Natural killer cell (primary cell): ENCODE data around the gene CC2D1A. TPM values are rescaled to one million over a fixed set of nuclear protein-coding genes. Genes with fewer than 3 reads are reported as not detected.

Experiments
- ATAC-seq, 3 donors: fragments of 150-1000 bp in 2 of 3; fragments of 200-7000 bp in 1 of 3; cut with Tn5 transposase; 1 replicate in 1 of 3; 2 replicates in 2 of 3; pipeline ENCODE4 v1.10.0; 2021; ENCODE audit warnings: mild to moderate bottlenecking in 2 of 3, moderate library complexity in 2 of 3
- DNase-seq, 2 donors: peaks; one replicate each; pipeline versions ENCODE4 v3.0.0 to v3.0.0-alpha.2; 2013 to 2021; ENCODE audit warnings: mixed read lengths in 1 of 2
- H3K27ac ChIP-seq: one replicate; pipeline ENCODE4 v1.5.1; 2013; ENCODE audit warnings: mild to moderate bottlenecking, low read length
- H3K27me3 ChIP-seq: one replicate; pipeline ENCODE4 v1.6.1; 2013; ENCODE audit warnings: low read length; ENCODE audit not compliant: control insufficient read depth, insufficient read depth
- H3K36me3 ChIP-seq: one replicate; pipeline ENCODE4 v1.6.1; 2013; ENCODE audit warnings: low read length; ENCODE audit not compliant: control insufficient read depth, insufficient read depth
- H3K4me1 ChIP-seq: one replicate; pipeline ENCODE4 v1.6.1; 2013; ENCODE audit warnings: low read length; ENCODE audit not compliant: control insufficient read depth, insufficient read depth
- H3K4me3 ChIP-seq: one replicate; pipeline ENCODE4 v1.5.1; 2013; ENCODE audit warnings: low read length
- H3K9me3 ChIP-seq: one replicate; pipeline ENCODE4 v1.6.1; 2013; ENCODE audit warnings: low read length; ENCODE audit not compliant: control insufficient read depth, insufficient read depth
- H3K27ac Mint-ChIP-seq, 2 donors: one replicate each; pipeline ENCODE4 v1.8.0; 2022; ENCODE audit warnings: mild to moderate bottlenecking in 2 of 2, mixed read lengths in 2 of 2, moderate library complexity in 1 of 2
- H3K27me3 Mint-ChIP-seq, 2 donors: one replicate each; pipeline ENCODE4 v1.8.0; 2022; ENCODE audit warnings: low read depth in 2 of 2, mixed read lengths in 2 of 2
- H3K36me3 Mint-ChIP-seq: one replicate; pipeline ENCODE4 v1.8.0; 2022; ENCODE audit warnings: mixed read lengths
- H3K4me1 Mint-ChIP-seq, 2 donors: one replicate each; pipeline ENCODE4 v1.8.0; 2022; ENCODE audit warnings: mixed read lengths in 2 of 2
- H3K4me3 Mint-ChIP-seq: one replicate; pipeline ENCODE4 v1.8.0; 2022; ENCODE audit warnings: mild to moderate bottlenecking, moderate library complexity, mixed read lengths
- H3K9me3 Mint-ChIP-seq, 2 donors: one replicate each; pipeline ENCODE4 v1.8.0; 2022; ENCODE audit warnings: mixed read lengths in 2 of 2
- WGBS: methylation state at CpG from one replicate; pipeline ENCODE4 v1.1.7; 2013; ENCODE audit warnings: missing lambda C conversion rate; ENCODE audit not compliant: insufficient coverage; 5-methylcytosine and 5-hydroxymethylcytosine counted together
- intact Hi-C: fragments of 100-400 bp; cut with micrococcal nuclease; formaldehyde crosslinking; loops from one replicate; pipeline ENCODE4 v1.14.2; 2022
- total RNA-seq, 4 donors: library from RNA; stranded (reverse); fragments of 120-200 nt in 1 of 4; gene quantifications; one replicate each; pipeline versions ENCODE4 v1.2.3 to v1.2.4, GENCODE V29; 2013 to 2022
- TF ChIP-seq, protein P1 (sequence below): fragments of 200-600 bp; IDR thresholded peaks from one replicate; pipeline ENCODE4 v1.8.0; 2022; ENCODE audit warnings: antibody characterized with exemption

The CC2D1A gene
- total RNA-seq, 3 donors from 2014 or later (not counting 1 experiment from before 2014, with no cell fraction given) = 42.8 to 49.3 (median 48.4) TPM

DNA sequence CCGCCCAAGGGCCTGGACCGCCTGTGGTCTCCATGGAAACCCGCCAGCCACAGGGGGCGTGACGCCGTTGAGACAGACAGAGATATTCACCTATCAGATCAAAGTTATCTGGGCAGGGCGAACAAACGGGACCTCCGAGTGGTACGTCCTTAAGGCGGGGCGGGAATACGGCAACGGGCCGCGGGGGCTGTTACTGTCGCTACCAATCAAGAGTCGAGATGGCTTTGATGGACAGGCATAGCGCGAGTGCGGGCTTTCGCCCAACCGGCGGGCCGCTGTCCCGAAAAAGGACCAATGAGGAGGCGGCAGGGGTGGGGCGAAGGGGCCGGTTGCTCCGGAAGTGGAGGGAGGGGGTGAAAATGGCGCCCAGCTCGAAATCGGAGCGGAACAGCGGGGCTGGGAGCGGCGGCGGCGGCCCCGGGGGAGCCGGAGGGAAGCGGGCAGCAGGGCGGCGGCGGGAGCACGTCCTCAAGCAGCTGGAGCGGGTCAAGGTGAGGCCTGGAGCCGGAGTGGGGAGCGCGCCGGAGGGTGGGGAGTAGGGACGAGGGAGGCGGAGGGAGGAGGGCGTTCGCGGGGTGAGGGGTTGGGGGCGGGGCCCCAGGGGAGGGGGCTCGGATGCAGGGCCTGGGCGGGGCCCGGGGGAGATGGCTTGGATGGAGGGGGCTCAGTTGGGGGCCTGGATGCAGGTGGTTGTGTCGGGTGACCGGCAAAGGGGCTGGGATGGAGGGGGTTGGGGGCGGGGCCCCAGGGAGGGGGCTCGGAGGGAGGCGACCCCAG, 46.3 kb downstream of the CC2D1A start, which contains the start of gene DCAF15:
DCAF15 (plus strand) TSS at position 356 of the 777 bp plus-strand sequence; CDS start at position 360, 4 bp downstream.
- DNase-seq (peak; percentile 98 to 99), ATAC-seq (peak; percentile 94 to 99 (median 95))
- peaks cover 7 to 27% of the 10 kb centered on the region in 2 donors for H3K4me1 Mint-ChIP-seq
- H3K36me3 Mint-ChIP-seq = no peaks in the 10 kb centered on the region
- Histone ChIP-seq H3K9me3 (no peaks in the 10 kb centered on the region), H3K4me3 (peak within 1 kb of the TSS; percentile 54), H3K36me3 (peaks cover 24% of the 10 kb centered on the region), H3K27ac (peak within 1 kb of the TSS; percentile 51), H3K27me3 (no peaks in the 10 kb centered on the region), H3K4me1 (peaks cover 24% of the 10 kb centered on the region)
- H3K27me3 Mint-ChIP-seq = no peaks in the 10 kb centered on the region
- H3K27ac Mint-ChIP-seq = peak within 1 kb of the TSS; percentile 95 to 97
- under 1% methylated on average over 52 of the region's 65 CpGs for WGBS
- intact Hi-C loops = loop anchor here (1.0 to 10.0 kb wide), 5 partner anchors 34 to 80 kb away; partner anchors contain the start of genes BRME1, CC2D1A and RFX1
- TF ChIP-seq, protein P1, sequence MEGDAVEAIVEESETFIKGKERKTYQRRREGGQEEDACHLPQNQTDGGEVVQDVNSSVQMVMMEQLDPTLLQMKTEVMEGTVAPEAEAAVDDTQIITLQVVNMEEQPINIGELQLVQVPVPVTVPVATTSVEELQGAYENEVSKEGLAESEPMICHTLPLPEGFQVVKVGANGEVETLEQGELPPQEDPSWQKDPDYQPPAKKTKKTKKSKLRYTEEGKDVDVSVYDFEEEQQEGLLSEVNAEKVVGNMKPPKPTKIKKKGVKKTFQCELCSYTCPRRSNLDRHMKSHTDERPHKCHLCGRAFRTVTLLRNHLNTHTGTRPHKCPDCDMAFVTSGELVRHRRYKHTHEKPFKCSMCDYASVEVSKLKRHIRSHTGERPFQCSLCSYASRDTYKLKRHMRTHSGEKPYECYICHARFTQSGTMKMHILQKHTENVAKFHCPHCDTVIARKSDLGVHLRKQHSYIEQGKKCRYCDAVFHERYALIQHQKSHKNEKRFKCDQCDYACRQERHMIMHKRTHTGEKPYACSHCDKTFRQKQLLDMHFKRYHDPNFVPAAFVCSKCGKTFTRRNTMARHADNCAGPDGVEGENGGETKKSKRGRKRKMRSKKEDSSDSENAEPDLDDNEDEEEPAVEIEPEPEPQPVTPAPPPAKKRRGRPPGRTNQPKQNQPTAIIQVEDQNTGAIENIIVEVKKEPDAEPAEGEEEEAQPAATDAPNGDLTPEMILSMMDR = no peak
- H3K9me3 Mint-ChIP-seq = no peaks in the 10 kb centered on the region
- H3K4me3 Mint-ChIP-seq = peak within 1 kb of the TSS; percentile 98

DNA sequence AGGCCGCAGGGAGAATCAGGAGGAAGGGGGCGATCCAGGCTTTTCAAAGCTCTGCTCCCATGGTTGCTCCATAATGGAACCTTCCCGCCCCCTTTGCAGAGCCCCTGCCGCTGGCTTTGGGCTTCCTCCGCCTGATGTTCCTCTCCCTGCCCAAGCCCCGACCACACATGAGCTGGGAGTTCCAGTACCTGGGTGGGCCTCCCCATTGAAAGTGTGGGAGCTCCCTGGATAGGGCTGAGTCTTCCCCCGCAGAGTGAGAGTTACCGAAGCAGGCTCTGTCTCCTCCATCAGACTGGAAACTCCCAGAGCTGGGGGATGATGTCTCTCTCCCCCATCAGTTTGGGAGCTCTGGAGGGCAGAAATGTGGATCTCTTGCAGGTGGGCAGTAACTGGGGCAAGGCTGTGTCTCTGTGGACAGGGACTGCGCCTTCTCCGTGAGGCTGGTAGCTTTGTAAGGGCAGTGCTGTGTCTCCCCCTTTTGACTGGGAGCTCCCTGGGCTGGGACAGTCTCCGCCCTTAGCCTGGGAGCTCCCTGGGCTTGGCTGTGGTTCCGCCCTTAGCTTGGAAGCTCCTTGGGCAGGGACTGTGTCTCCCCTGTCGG, 47.0 kb downstream of the CC2D1A start:
- TF ChIP-seq, protein P1 = no peak
- no peaks in the 10 kb centered on the region for H3K27me3 Mint-ChIP-seq
- H3K27me3 ChIP-seq = no peaks in the 10 kb centered on the region
- H3K4me1 Mint-ChIP-seq = peaks cover 7 to 27% of the 10 kb centered on the region in 2 donors
- peak overlapping the region; percentile 31 for H3K27ac ChIP-seq
- H3K4me3 Mint-ChIP-seq = peak overlapping the region; percentile 83
- ATAC-seq = no peak
- H3K4me3 ChIP-seq = peak overlapping the region; percentile 54
- H3K36me3 ChIP-seq = peaks cover 28% of the 10 kb centered on the region
- DNase-seq = peak in 1 of 2 donors; percentile 40
- H3K27ac Mint-ChIP-seq = peak overlapping the region; percentile 95 to 97
- no peaks in the 10 kb centered on the region for H3K36me3 Mint-ChIP-seq
- intact Hi-C loops = loop anchor here (1.0 to 10.0 kb wide), 5 partner anchors 34 to 79 kb away; partner anchors contain the start of genes BRME1, CC2D1A and RFX1
- H3K9me3 Mint-ChIP-seq = no peaks in the 10 kb centered on the region
- peaks cover 24% of the 10 kb centered on the region for H3K4me1 ChIP-seq
- no peaks in the 10 kb centered on the region for H3K9me3 ChIP-seq
- WGBS = 9% methylated on average over 13 of the region's 13 CpGs

DNA sequence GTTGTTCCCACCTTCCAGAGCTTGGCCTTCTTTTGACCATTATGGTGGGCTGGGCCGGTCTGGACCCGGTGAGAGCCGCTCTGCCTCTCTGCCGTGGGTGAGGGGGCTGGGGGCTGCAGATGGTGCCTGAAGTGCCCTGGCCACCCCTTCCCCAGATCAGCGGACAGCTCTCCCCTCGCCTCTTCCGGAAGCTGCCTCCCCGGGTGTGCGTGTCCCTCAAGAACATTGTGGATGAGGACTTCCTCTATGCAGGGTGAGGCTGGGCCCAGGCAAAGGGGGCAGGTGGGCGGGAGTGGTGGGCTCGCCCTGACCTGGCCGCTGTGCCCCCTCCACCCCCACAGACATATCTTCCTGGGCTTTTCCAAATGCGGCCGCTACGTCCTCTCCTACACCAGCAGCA, 48.2 kb downstream of the CC2D1A start:
- Histone ChIP-seq H3K27ac (no peak overlapping the region), H3K4me3 (no peak overlapping the region), H3K36me3 (peaks cover 35% of the 10 kb centered on the region), H3K27me3 (no peaks in the 10 kb centered on the region), H3K9me3 (no peaks in the 10 kb centered on the region), H3K4me1 (peaks cover 24% of the 10 kb centered on the region)
- ATAC-seq (no peak), DNase-seq (no peak)
- Mint-ChIP-seq H3K27me3 (no peaks in the 10 kb centered on the region), H3K4me1 (peaks cover 7 to 27% of the 10 kb centered on the region in 2 donors), H3K27ac (peak overlapping the region in 1 of 2 donors; percentile 97), H3K9me3 (no peaks in the 10 kb centered on the region), H3K4me3 (peak overlapping the region; percentile 83), H3K36me3 (no peaks in the 10 kb centered on the region)
- intact Hi-C loops = loop anchor here (10.0 kb wide), 1 partner anchor 69 kb away; no protein-coding TSS in a partner anchor
- 90% methylated on average over 15 of the region's 15 CpGs for WGBS
- TF ChIP-seq, protein P1 = no peak
